Measurements from ENCODE around the gene ATP2C1. TPM values are rescaled to one million over a fixed set of nuclear protein-coding genes. Genes with fewer than 3 reads are reported as not detected.

The ATP2C1 gene
- total and polyA plus RNA-seq, 2 experiments from 2014 or later: 28.1 to 75.7 TPM

DNA sequence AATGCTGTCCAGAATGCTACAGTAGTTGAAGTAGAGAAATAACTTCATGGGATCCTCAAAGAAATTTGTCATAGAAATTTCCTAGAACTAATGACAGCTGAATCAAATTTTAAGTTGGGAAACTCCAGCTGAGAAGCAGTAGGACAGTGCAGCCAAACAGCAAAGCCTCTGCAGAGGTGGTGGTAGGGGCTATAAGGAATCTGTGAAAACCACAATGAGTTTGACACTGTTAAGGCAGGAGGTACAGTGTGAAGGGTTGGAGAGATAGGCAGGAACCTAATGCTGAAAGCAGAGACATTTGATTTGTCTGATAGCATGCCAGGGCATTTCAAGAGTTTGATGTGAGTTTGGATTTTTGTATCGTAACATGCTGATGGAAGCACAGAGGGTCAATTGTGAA is 110.7 kb downstream of the ATP2C1 start:
- Mint-ChIP-seq H3K27me3 (ENCODE audit: insufficient read depth, low read depth, poor library complexity) (peaks cover 6% of the 10 kb centered on the region), H3K4me3 (no peak overlapping the region), H3K27ac (no peak overlapping the region), H3K36me3 (ENCODE audit: low read depth) (peaks cover 15% of the 10 kb centered on the region), H3K4me1 (no peaks in the 10 kb centered on the region), H3K9me3 (no peaks in the 10 kb centered on the region)
- H3K4me2 ChIP-seq: no peak overlapping the region
- TF ChIP-seq ZNF114 (CRISPR knock-in tag; IDR thresholded peaks at IDR 0.05) (no peak), CREB1 (CRISPR knock-in tag; IDR thresholded peaks at IDR 0.05; ENCODE audit: low read depth) (no peak), EZH2 (IDR thresholded peaks at IDR 0.05; ENCODE audit: low read depth, unreplicated experiment) (no peak), ZNF331 (CRISPR knock-in tag; IDR thresholded peaks at IDR 0.05; ENCODE audit: low read depth) (no peak), EZH2phosphoT487 (IDR thresholded peaks at IDR 0.05; ENCODE audit: unreplicated experiment) (no peak), REST (IDR thresholded peaks at IDR 0.05; ENCODE audit: unreplicated experiment) (no peak), POLR2AphosphoS5 (IDR thresholded peaks at IDR 0.05; ENCODE audit: low read depth) (no peak), ZNF462 (CRISPR knock-in tag; IDR thresholded peaks at IDR 0.05) (no peak), STAT1 (IDR thresholded peaks at IDR 0.05; ENCODE audit: unreplicated experiment) (no peak), JUNB (IDR thresholded peaks at IDR 0.05; ENCODE audit: unreplicated experiment) (no peak), NANOG (IDR thresholded peaks at IDR 0.05; ENCODE audit: borderline replicate concordance) (no peak)
- TF ChIP-seq, protein P1, sequence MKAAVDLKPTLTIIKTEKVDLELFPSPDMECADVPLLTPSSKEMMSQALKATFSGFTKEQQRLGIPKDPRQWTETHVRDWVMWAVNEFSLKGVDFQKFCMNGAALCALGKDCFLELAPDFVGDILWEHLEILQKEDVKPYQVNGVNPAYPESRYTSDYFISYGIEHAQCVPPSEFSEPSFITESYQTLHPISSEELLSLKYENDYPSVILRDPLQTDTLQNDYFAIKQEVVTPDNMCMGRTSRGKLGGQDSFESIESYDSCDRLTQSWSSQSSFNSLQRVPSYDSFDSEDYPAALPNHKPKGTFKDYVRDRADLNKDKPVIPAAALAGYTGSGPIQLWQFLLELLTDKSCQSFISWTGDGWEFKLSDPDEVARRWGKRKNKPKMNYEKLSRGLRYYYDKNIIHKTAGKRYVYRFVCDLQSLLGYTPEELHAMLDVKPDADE (IDR thresholded peaks at IDR 0.05): no peak
- TF ChIP-seq, protein P2, sequence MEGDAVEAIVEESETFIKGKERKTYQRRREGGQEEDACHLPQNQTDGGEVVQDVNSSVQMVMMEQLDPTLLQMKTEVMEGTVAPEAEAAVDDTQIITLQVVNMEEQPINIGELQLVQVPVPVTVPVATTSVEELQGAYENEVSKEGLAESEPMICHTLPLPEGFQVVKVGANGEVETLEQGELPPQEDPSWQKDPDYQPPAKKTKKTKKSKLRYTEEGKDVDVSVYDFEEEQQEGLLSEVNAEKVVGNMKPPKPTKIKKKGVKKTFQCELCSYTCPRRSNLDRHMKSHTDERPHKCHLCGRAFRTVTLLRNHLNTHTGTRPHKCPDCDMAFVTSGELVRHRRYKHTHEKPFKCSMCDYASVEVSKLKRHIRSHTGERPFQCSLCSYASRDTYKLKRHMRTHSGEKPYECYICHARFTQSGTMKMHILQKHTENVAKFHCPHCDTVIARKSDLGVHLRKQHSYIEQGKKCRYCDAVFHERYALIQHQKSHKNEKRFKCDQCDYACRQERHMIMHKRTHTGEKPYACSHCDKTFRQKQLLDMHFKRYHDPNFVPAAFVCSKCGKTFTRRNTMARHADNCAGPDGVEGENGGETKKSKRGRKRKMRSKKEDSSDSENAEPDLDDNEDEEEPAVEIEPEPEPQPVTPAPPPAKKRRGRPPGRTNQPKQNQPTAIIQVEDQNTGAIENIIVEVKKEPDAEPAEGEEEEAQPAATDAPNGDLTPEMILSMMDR (conservative IDR thresholded peaks at IDR 0.05; ENCODE audit: low read depth in 2 of 2): no peak
- H3K4me1 ChIP-seq (ENCODE audit: insufficient read depth): no peaks in the 10 kb centered on the region
- no peaks in the 10 kb centered on the region for H3F3A ChIP-seq (replicated peaks; ENCODE audit: low read depth)
- H3K27me3 ChIP-seq (ENCODE audit: insufficient read depth): no peaks in the 10 kb centered on the region
- no peaks in the 10 kb centered on the region; the same call in none of the 2 replicates for H4K20me1 ChIP-seq (replicated peaks; ENCODE audit: insufficient read depth)
- no peaks in the 10 kb centered on the region for H3K79me2 ChIP-seq (replicated peaks; ENCODE audit: insufficient read depth)
- no peak for DNase-seq (ENCODE audit: low spot score)
- H3K9me2 ChIP-seq (ENCODE audit: insufficient read depth): no peaks in the 10 kb centered on the region
- no peak overlapping the region for H3K4me3 ChIP-seq
- no peak overlapping the region for H2AFZ ChIP-seq
- H3K36me3 ChIP-seq (ENCODE audit: insufficient read depth): peaks cover 11% of the 10 kb centered on the region; the same call in 1 of the 2 replicates
- no peak overlapping the region for H3K27ac ChIP-seq (ENCODE audit: low read depth)
- ATAC-seq: no peak

Measured in GM23338 (cell line).